Stimulated activated naive CD4-positive, alpha-beta T cell (primary cell): ENCODE data around the gene COMMD9.
"Not testable (repeated sequence)": the region's sequence is repeated elsewhere in the genome, so short reads cannot be mapped to it uniquely, and the experiment has no call there.

Experiments
- DNase-seq, 6 experiments: peaks; one replicate each; lab custom pipeline; 2025; lab: John Stamatoyannopoulos, UW

Gene COMMD9

GRCh38 chr11:36289226-36289852 is at the start of gene COMMD9:
COMMD9 (minus strand) TSS chr11:36289424; CDS start chr11:36289412, 12 bp downstream.
- peak; percentile 84 to 92 (median 88) for DNase-seq

GRCh38 chr11:36333897-36334296 is 44.7 kb upstream of the COMMD9 start:
- no peak for DNase-seq

GRCh38 chr11:36333468-36333867 is 44.2 kb upstream of the COMMD9 start:
- no peak for DNase-seq

GRCh38 chr11:36330411-36330810 is 41.2 kb upstream of the COMMD9 start:
- no peak for DNase-seq

GRCh38 chr11:36328966-36329673 is 39.9 kb upstream of the COMMD9 start:
- no peak for DNase-seq

- no peak for DNase-seq
Observed at GRCh38 chr11:36326524-36327419, 37.5 kb upstream of the COMMD9 start.

- not testable (repeated sequence) for DNase-seq
Observed at GRCh38 chr11:36325403-36325802, 36.2 kb upstream of the COMMD9 start.

- not testable (repeated sequence) for DNase-seq
Observed at GRCh38 chr11:36324956-36325355, 35.7 kb upstream of the COMMD9 start.

- DNase-seq, result no peak
Observed at GRCh38 chr11:36317992-36318391, 28.8 kb upstream of the COMMD9 start.

- no peak for DNase-seq
Observed at GRCh38 chr11:36316049-36316448, 26.8 kb upstream of the COMMD9 start.

GRCh38 chr11:36314434-36314767 is 25.2 kb upstream of the COMMD9 start:
- no peak for DNase-seq

- no peak for DNase-seq
Observed at GRCh38 chr11:36313750-36314433, 24.7 kb upstream of the COMMD9 start.

GRCh38 chr11:36312611-36313472 is 23.6 kb upstream of the COMMD9 start:
- no peak for DNase-seq

GRCh38 chr11:36311926-36312595 is 22.8 kb upstream of the COMMD9 start:
- DNase-seq, result no peak

GRCh38 chr11:36309779-36310178 is 20.6 kb upstream of the COMMD9 start:
- DNase-seq, result no peak

GRCh38 chr11:36308577-36308976 is 19.4 kb upstream of the COMMD9 start:
- no peak for DNase-seq

GRCh38 chr11:36306888-36307287 is 17.7 kb upstream of the COMMD9 start:
- DNase-seq, result no peak

- no peak for DNase-seq
Observed at GRCh38 chr11:36305047-36305446, 15.8 kb upstream of the COMMD9 start.

GRCh38 chr11:36304351-36304750 is 15.1 kb upstream of the COMMD9 start:
- DNase-seq, result no peak

GRCh38 chr11:36300650-36301049 is 11.4 kb upstream of the COMMD9 start:
- DNase-seq, result no peak
